ENCODE results near the gene TSHZ1. TPM values are rescaled to one million over a fixed set of nuclear protein-coding genes. Genes with fewer than 3 reads are reported as not detected.

Gene TSHZ1
- total RNA-seq, 2 donors from 2014 or later, result 1.1 to 1.7 TPM

- no peaks in the 10 kb centered on the region for H3K9me3 Mint-ChIP-seq
Measured at GRCh38 chr18:75279381-75279780, 68.8 kb downstream of the TSHZ1 start.

DNA sequence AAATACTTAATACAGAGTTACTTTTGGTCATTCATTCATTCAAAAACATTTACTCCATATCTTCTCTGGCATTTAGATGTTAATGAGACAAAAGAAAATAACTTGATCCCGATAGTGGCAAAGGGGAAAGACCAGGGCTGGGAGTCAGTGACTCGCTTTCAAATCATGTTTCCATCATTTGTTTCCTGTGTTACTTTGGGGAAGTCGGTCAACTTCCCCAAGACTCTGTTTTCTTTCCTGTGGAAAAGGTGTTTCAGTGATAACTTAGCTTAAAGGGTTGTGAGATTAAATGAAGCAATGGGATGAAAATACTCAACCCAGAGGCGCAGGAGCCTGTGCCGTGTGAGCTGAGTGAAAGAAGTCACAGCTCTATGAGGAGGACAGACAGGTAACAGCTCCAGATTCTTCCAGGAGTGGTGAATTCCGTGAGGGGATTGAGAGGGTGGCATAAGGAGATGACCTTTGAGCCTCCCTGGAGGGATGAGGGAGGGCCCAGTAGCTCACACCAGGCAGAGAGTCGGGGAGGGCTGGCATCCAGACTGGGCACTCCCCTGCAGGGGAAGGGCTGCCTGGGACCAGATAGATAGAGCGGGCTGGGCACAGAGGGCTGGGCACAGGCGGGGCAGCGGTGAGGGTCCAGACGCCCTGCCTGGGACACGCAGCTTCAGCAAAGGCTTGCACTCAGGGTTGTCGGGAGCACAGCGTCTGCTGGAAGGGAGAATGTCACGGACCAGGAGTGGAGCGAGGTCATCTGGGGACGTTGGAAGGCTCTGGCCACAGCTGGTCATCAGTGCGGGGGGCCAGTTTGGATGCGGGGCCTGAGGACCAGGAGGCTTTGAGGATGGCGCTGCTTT is 70.1 kb downstream of the TSHZ1 start:
- DNase-seq, result no peak
- H3K4me3 ChIP-seq (ENCODE audit: low read length), result no peak overlapping the region
- no peaks in the 10 kb centered on the region for H3K27me3 Mint-ChIP-seq (ENCODE audit: insufficient read depth)
- no peak overlapping the region for H3K27ac Mint-ChIP-seq
- H3K36me3 Mint-ChIP-seq (ENCODE audit: low read depth), result no peaks in the 10 kb centered on the region
- H3K36me3 ChIP-seq (ENCODE audit: control insufficient read depth, insufficient read depth, low read length), result no peaks in the 10 kb centered on the region
- H3K9me3 Mint-ChIP-seq, result no peaks in the 10 kb centered on the region
- no peaks in the 10 kb centered on the region for H3K27me3 ChIP-seq (ENCODE audit: control insufficient read depth, insufficient read depth, low read length, poor library complexity, severe bottlenecking)
- no peak overlapping the region for H3K27ac ChIP-seq (ENCODE audit: low read depth, low read length)
- no peaks in the 10 kb centered on the region for H3K4me1 ChIP-seq (ENCODE audit: control insufficient read depth, insufficient read depth, low read length)
- no peak overlapping the region for H3K9ac ChIP-seq (ENCODE audit: extremely low read depth, low read length, poor library complexity, severe bottlenecking)
- WGBS, 2 experiments (ENCODE audit: insufficient coverage in 1 of 2, insufficient read length in 1 of 2), result 87 to 90% methylated on average over 18 to 20 of the region's 20 CpGs
- peaks cover 3% of the 10 kb centered on the region for H3K4me1 Mint-ChIP-seq
- no peaks in the 10 kb centered on the region for H3K9me3 ChIP-seq (ENCODE audit: control insufficient read depth, low read length)
- H3K4me3 Mint-ChIP-seq, result no peak overlapping the region
- TF ChIP-seq CTCF (conservative IDR thresholded peaks at IDR 0.05), result no peak

More at GRCh38 chr18:75279381-75279780, 68.8 kb downstream of the TSHZ1 start:
- WGBS, 2 experiments (ENCODE audit: insufficient coverage in 1 of 2, insufficient read length in 1 of 2), result 90 to 100% methylated on average over 1 to 5 of the region's 5 CpGs
- Histone ChIP-seq H3K27me3 (ENCODE audit: control insufficient read depth, insufficient read depth, low read length, poor library complexity, severe bottlenecking) (no peaks in the 10 kb centered on the region), H3K27ac (ENCODE audit: low read depth, low read length) (no peak overlapping the region), H3K9ac (ENCODE audit: extremely low read depth, low read length, poor library complexity, severe bottlenecking) (no peak overlapping the region), H3K36me3 (ENCODE audit: control insufficient read depth, insufficient read depth, low read length) (no peaks in the 10 kb centered on the region), H3K4me1 (ENCODE audit: control insufficient read depth, insufficient read depth, low read length) (no peaks in the 10 kb centered on the region), H3K4me3 (ENCODE audit: low read length) (no peak overlapping the region), H3K9me3 (ENCODE audit: control insufficient read depth, low read length) (no peaks in the 10 kb centered on the region)
- H3K36me3 Mint-ChIP-seq (ENCODE audit: low read depth), result no peaks in the 10 kb centered on the region
- H3K4me1 Mint-ChIP-seq, result peaks cover 3% of the 10 kb centered on the region
- H3K27me3 Mint-ChIP-seq (ENCODE audit: insufficient read depth), result peaks cover 2% of the 10 kb centered on the region
- H3K27ac Mint-ChIP-seq, result no peak overlapping the region
- TF ChIP-seq CTCF (conservative IDR thresholded peaks at IDR 0.05), result no peak
- no peak overlapping the region for H3K4me3 Mint-ChIP-seq
- no peak for DNase-seq

GRCh38 chr18:75282746-75283145 is 72.1 kb downstream of the TSHZ1 start:
- no peaks in the 10 kb centered on the region for H3K4me1 Mint-ChIP-seq
- H3K27me3 ChIP-seq (ENCODE audit: control insufficient read depth, insufficient read depth, low read length, poor library complexity, severe bottlenecking), result no peaks in the 10 kb centered on the region
- H3K36me3 Mint-ChIP-seq (ENCODE audit: low read depth), result no peaks in the 10 kb centered on the region
- no peaks in the 10 kb centered on the region for H3K27me3 Mint-ChIP-seq (ENCODE audit: insufficient read depth)
- no peak overlapping the region for H3K27ac Mint-ChIP-seq
- H3K4me3 ChIP-seq (ENCODE audit: low read length), result no peak overlapping the region
- no peak for DNase-seq
- no peak overlapping the region for H3K4me3 Mint-ChIP-seq
- H3K9me3 ChIP-seq (ENCODE audit: control insufficient read depth, low read length), result no peaks in the 10 kb centered on the region
- no peak overlapping the region for H3K9ac ChIP-seq (ENCODE audit: extremely low read depth, low read length, poor library complexity, severe bottlenecking)
- no peaks in the 10 kb centered on the region for H3K9me3 Mint-ChIP-seq
- no peaks in the 10 kb centered on the region for H3K36me3 ChIP-seq (ENCODE audit: control insufficient read depth, insufficient read depth, low read length)
- H3K4me1 ChIP-seq (ENCODE audit: control insufficient read depth, insufficient read depth, low read length), result no peaks in the 10 kb centered on the region
- TF ChIP-seq CTCF (conservative IDR thresholded peaks at IDR 0.05), result no peak
- no peak overlapping the region for H3K27ac ChIP-seq (ENCODE audit: low read depth, low read length)
- 93 to 97% methylated on average over 7 to 15 of the region's 15 CpGs for WGBS, 2 experiments (ENCODE audit: insufficient coverage in 1 of 2, insufficient read length in 1 of 2)
